Panc1 (cell line): ENCODE results near the gene ONECUT2.

Experiments used
- CTCF ChIP-seq: fragments of 450-650 bp; IDR thresholded peaks from 2 replicates; pipeline ENCODE4 v1.5.1; 2017; ENCODE audit warnings: mild to moderate bottlenecking
- POLR2AphosphoS5 ChIP-seq: IDR thresholded peaks from 2 replicates; pipeline ENCODE4 v1.6.1; 2012; ENCODE audit warnings: mild to moderate bottlenecking, low read depth, low read length, moderate library complexity
- REST ChIP-seq, 2 experiments: IDR thresholded peaks; 2 replicates each; pipeline ENCODE4 v1.6.1; 2011 to 2012; ENCODE audit warnings: low read depth in 2 of 2, control low read depth in 1 of 2, low read length in 1 of 2, mild to moderate bottlenecking in 1 of 2, moderate library complexity in 1 of 2; ENCODE audit not compliant: insufficient read depth in 1 of 2
- SIN3A ChIP-seq: IDR thresholded peaks from 2 replicates; pipeline ENCODE4 v1.6.1; 2012; ENCODE audit warnings: low read depth, mild to moderate bottlenecking, low read length, moderate library complexity, borderline replicate concordance; ENCODE audit not compliant: insufficient read depth
- TCF7L2 ChIP-seq: IDR thresholded peaks from 2 replicates; pipeline ENCODE4 v1.6.1; 2011; ENCODE audit warnings: mild to moderate bottlenecking, low read depth, low read length, inconsistent platforms

- TF ChIP-seq CTCF (no peak), SIN3A (no peak), TCF7L2 (no peak), POLR2AphosphoS5 (no peak), REST (IDR thresholded peaks at IDR 0.05; ENCODE audit: insufficient read depth in 1 of 2, low read depth in 2 of 2, low read length in 1 of 2) (no peak)
These were observed 7.6 kb upstream of the ONECUT2 start for GRCh38 chr18:57427429-57428201.
